BLaER1 treated with 17β-estradiol and CSF1 and Interleukin-3, amounts not matched to agents 10 nM and 100 nM (cell line): ENCODE measurements around the gene FNTB.
"Not testable (repeated sequence)": the region's sequence is repeated elsewhere in the genome, so short reads cannot be mapped to it uniquely, and the experiment has no call there.

ENCODE experiments used
- H3K27ac ChIP-seq, 11 experiments: shearing (Covaris generic); formaldehyde crosslinking; 2 replicates each; pipeline ENCODE4 v1.8.1; 2022
- H3K27me3 ChIP-seq, 11 experiments: shearing (Covaris generic); formaldehyde crosslinking; 2 replicates each; pipeline ENCODE4 v1.8.1; 2022
- H3K36me3 ChIP-seq, 11 experiments: shearing (Covaris generic); formaldehyde crosslinking; 2 replicates each; pipeline ENCODE4 v1.8.1; 2022
- H3K4me1 ChIP-seq, 10 experiments: shearing (Covaris generic); formaldehyde crosslinking; 2 replicates each; pipeline ENCODE4 v1.8.1; 2022
- H3K4me2 ChIP-seq, 11 experiments: shearing (Covaris generic); formaldehyde crosslinking; 2 replicates each; pipeline ENCODE4 v1.8.1; 2022
- H3K4me3 ChIP-seq, 10 experiments: shearing (Covaris generic); formaldehyde crosslinking; 2 replicates each; pipeline ENCODE4 v1.8.1; 2022
- H3K9ac ChIP-seq, 11 experiments: shearing (Covaris generic); formaldehyde crosslinking; 2 replicates each; pipeline ENCODE4 v1.8.1; 2022
- H3K9me3 ChIP-seq, 11 experiments: shearing (Covaris generic); formaldehyde crosslinking; replicated peaks in 1 of 11; 2 replicates each; pipeline ENCODE4 v1.8.1; 2022
- H4K20me1 ChIP-seq, 11 experiments: shearing (Covaris generic); formaldehyde crosslinking; 2 replicates each; pipeline ENCODE4 v1.8.1; 2022
- Cebpa-rat ChIP-seq, 11 experiments: shearing (Covaris generic); IDR thresholded peaks; 2 replicates each; pipeline ENCODE4 v1.8.1; 2022

Gene FNTB

GRCh38 chr14:65026526-65026925, 39.8 kb downstream of the FNTB start:
- H4K20me1 ChIP-seq, result no peaks in the 10 kb centered on the region
- H3K27ac ChIP-seq, result no peak overlapping the region
- no peak overlapping the region for H3K4me3 ChIP-seq
- peaks cover 36 to 89% (median 62%) of the 10 kb centered on the region in 11 experiments; a peak in 21 of 22 replicates for H3K36me3 ChIP-seq
- H3K9me3 ChIP-seq, result no peaks in the 10 kb centered on the region
- TF ChIP-seq Cebpa-rat (IDR thresholded peaks at IDR 0.05), result no peak
- H3K4me1 ChIP-seq, result no peaks in the 10 kb centered on the region
- no peaks in the 10 kb centered on the region for H3K27me3 ChIP-seq
- no peak overlapping the region for H3K9ac ChIP-seq
- H3K4me2 ChIP-seq, result no peak overlapping the region

DNA sequence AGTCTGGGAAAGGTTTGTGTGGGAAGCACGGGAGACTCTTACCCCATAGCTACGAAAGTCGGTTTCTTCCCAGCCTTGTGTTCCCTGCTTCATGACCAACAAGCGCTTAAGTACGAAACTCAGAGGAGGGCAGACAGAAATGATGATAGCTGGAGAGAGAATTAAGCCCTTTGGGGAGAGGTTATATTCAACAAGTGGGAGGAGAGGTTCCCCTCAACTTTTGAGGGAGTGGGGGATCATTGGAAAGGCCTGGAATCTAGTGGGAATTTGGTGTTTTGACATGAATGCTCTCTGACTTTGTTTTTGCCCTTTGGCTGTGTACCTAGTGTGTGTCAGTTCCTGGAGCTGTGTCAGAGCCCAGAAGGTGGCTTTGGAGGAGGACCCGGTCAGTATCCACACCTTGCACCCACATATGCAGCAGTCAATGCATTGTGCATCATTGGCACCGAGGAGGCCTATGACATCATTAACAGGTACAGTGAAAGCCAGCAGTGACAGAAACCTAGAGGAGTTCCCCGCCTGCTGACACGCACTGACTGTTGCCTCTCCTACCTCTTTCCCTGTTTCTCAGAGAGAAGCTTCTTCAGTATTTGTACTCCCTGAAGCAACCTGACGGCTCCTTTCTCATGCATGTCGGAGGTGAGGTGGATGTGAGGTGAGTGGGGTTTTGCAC, 40.6 kb downstream of the FNTB start:
- Histone ChIP-seq H4K20me1 (no peaks in the 10 kb centered on the region), H3K27ac (no peak overlapping the region), H3K4me2 (no peak overlapping the region), H3K36me3 (peaks cover 40 to 89% (median 64%) of the 10 kb centered on the region in 11 experiments), H3K27me3 (no peaks in the 10 kb centered on the region), H3K9me3 (no peaks in the 10 kb centered on the region), H3K4me3 (no peak overlapping the region), H3K4me1 (no peaks in the 10 kb centered on the region), H3K9ac (no peak overlapping the region)
- no peak for TF ChIP-seq Cebpa-rat (IDR thresholded peaks at IDR 0.05)

DNA sequence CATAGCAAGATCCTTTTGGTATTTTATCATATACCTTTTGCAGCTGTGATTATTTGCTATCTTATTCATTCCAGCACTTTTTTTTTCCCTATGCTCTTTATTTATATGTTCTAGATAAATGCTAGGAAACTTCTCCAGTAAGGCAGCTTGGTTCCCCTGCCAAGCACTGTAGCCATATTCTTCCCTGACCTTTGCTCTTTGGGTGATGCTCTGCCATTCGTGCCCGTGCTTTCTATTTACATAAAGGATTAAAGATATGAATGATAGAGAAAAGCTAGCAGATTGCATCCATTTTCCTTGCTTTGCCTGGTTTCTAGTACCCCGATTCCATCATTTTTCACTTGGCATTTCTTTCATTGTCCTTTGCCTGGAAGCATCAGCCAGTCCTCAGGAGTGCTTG, 42.2 kb downstream of the FNTB start:
- H3K36me3 ChIP-seq, result peaks cover 48 to 100% (median 77%) of the 10 kb centered on the region in 11 experiments
- no peaks in the 10 kb centered on the region for H3K9me3 ChIP-seq
- H3K27ac ChIP-seq, result no peak overlapping the region
- H3K9ac ChIP-seq, result no peak overlapping the region
- no peaks in the 10 kb centered on the region for H3K4me1 ChIP-seq
- H4K20me1 ChIP-seq, result no peaks in the 10 kb centered on the region
- no peak overlapping the region for H3K4me3 ChIP-seq
- no peaks in the 10 kb centered on the region for H3K27me3 ChIP-seq
- H3K4me2 ChIP-seq, result no peak overlapping the region
- TF ChIP-seq Cebpa-rat (IDR thresholded peaks at IDR 0.05), result no peak

GRCh38 chr14:65031321-65031720, 44.6 kb downstream of the FNTB start:
- H3K36me3 ChIP-seq, result peaks cover 48 to 98% (median 78%) of the 10 kb centered on the region in 11 experiments
- H3K27me3 ChIP-seq, H3K4me2 ChIP-seq, H3K27ac ChIP-seq, H3K4me3 ChIP-seq, H4K20me1 ChIP-seq, H3K9ac ChIP-seq, H3K9me3 ChIP-seq, H3K4me1 ChIP-seq: not testable (repeated sequence)
- peak in 6 of 11 experiments; percentile 8 to 70 (median 18); a peak in 6 of 22 replicates for TF ChIP-seq Cebpa-rat (IDR thresholded peaks at IDR 0.05)

DNA sequence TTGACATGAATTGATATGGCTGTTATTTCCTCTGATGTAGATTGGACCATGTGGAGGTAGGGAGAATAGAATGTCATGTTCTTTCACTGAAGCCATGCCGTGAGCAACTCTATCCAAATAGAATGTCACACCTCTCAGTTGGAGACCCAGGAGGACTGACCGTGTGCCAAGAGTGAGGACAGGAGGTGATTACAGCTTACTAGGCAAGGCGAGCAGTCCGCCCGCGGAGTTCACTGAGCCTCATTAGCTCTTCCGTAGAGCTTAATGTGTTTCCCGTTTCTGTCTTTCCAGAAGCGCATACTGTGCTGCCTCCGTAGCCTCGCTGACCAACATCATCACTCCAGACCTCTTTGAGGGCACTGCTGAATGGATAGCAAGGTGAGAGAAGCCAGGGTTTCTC, 45.6 kb downstream of the FNTB start:
- H3K27ac ChIP-seq, result no peak overlapping the region
- no peak overlapping the region for H3K4me3 ChIP-seq
- H3K4me2 ChIP-seq, result no peak overlapping the region
- no peak for TF ChIP-seq Cebpa-rat (IDR thresholded peaks at IDR 0.05)
- no peak overlapping the region for H3K9ac ChIP-seq
- no peaks in the 10 kb centered on the region for H3K9me3 ChIP-seq
- H4K20me1 ChIP-seq, result no peaks in the 10 kb centered on the region
- H3K27me3 ChIP-seq, result no peaks in the 10 kb centered on the region
- H3K36me3 ChIP-seq, result peaks cover 41 to 92% (median 69%) of the 10 kb centered on the region in 11 experiments
- H3K4me1 ChIP-seq, result no peaks in the 10 kb centered on the region

GRCh38 chr14:65033181-65033580, 46.5 kb downstream of the FNTB start:
- no peak for TF ChIP-seq Cebpa-rat (IDR thresholded peaks at IDR 0.05)
- Histone ChIP-seq H3K9ac (no peak overlapping the region), H3K4me2 (no peak overlapping the region), H4K20me1 (no peaks in the 10 kb centered on the region), H3K9me3 (no peaks in the 10 kb centered on the region), H3K4me3 (no peak overlapping the region), H3K4me1 (peaks cover 0 to 1% (median 0%) of the 10 kb centered on the region in 10 experiments; a peak in 2 of 20 replicates), H3K27ac (no peak overlapping the region), H3K36me3 (peaks cover 32 to 90% (median 61%) of the 10 kb centered on the region in 11 experiments), H3K27me3 (no peaks in the 10 kb centered on the region)

- Histone ChIP-seq H3K4me1 (peaks cover 2 to 10% (median 7%) of the 10 kb centered on the region in 10 experiments; a peak in 15 of 20 replicates), H3K27ac (no peak overlapping the region), H3K9me3 (no peaks in the 10 kb centered on the region), H3K9ac (no peak overlapping the region), H3K4me3 (no peak overlapping the region), H3K27me3 (no peaks in the 10 kb centered on the region), H3K4me2 (no peak overlapping the region), H4K20me1 (no peaks in the 10 kb centered on the region), H3K36me3 (peaks cover 26 to 81% (median 54%) of the 10 kb centered on the region in 11 experiments)
- TF ChIP-seq Cebpa-rat (IDR thresholded peaks at IDR 0.05), result no peak
Observed at GRCh38 chr14:65034021-65034420, 47.3 kb downstream of the FNTB start.

GRCh38 chr14:65035049-65035448, 48.4 kb downstream of the FNTB start:
- TF ChIP-seq Cebpa-rat (IDR thresholded peaks at IDR 0.05), result no peak
- no peaks in the 10 kb centered on the region for H4K20me1 ChIP-seq
- no peak overlapping the region for H3K9ac ChIP-seq
- H3K36me3 ChIP-seq, result peaks cover 19 to 79% (median 49%) of the 10 kb centered on the region in 11 experiments
- H3K27me3 ChIP-seq, result no peaks in the 10 kb centered on the region
- no peaks in the 10 kb centered on the region for H3K9me3 ChIP-seq
- H3K4me3 ChIP-seq, result no peak overlapping the region
- no peak overlapping the region for H3K4me2 ChIP-seq
- H3K4me1 ChIP-seq, result peaks cover 4 to 12% (median 9%) of the 10 kb centered on the region in 10 experiments; a peak in 15 of 20 replicates
- no peak overlapping the region for H3K27ac ChIP-seq

DNA sequence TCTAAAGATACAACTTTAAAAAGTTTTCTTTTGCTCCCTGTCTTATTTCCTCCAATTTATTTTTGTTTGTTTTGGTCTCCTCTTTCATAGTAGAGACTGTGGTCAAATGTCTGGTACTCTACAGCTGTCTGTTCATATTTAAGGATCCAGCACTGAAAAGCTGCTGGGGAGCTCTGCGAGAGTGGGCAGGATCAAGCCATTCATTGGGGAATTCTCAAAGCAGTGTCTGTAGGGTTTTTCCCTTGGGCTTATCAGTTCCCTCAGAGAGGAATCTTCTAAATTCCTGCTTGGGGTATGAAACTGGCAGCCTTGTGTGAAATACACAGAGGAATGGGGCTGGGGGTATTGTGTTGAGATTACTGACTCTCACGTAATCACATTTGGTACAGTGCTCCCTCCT, 52.3 kb downstream of the FNTB start:
- TF ChIP-seq Cebpa-rat (IDR thresholded peaks at IDR 0.05), result no peak
- Histone ChIP-seq H3K27ac (no peak overlapping the region), H3K4me1 (peaks cover 11 to 30% (median 24%) of the 10 kb centered on the region in 10 experiments), H4K20me1 (no peaks in the 10 kb centered on the region), H3K27me3 (no peaks in the 10 kb centered on the region), H3K4me3 (no peak overlapping the region), H3K9ac (no peak overlapping the region), H3K9me3 (no peaks in the 10 kb centered on the region), H3K36me3 (peaks cover 15 to 76% (median 36%) of the 10 kb centered on the region in 11 experiments), H3K4me2 (peak overlapping the region in 7 of 11 experiments; percentile 13 to 56 (median 37); a peak in 10 of 22 replicates)
